ENCODE results near the gene DMPK. TPM values are rescaled to one million over a fixed set of nuclear protein-coding genes. Genes with fewer than 3 reads are reported as not detected.

Gene DMPK
- total and polyA plus RNA-seq, 9 of the 15 experiments (the other 6 are each of a cell fraction or from before 2014, with no cell fraction given), result 0.24 to 31.3 (median 7.3) TPM

- TF ChIP-seq PURB (CRISPR knock-in tag; IDR thresholded peaks at IDR 0.05; ENCODE audit: low read depth), result no peak
- TF ChIP-seq CHD4 (IDR thresholded peaks at IDR 0.05; ENCODE audit: insufficient read depth, insufficient replicate concordance, low read depth, low read length, poor library complexity, severe bottlenecking), result peak; percentile 40
- TF ChIP-seq ZNF134 (CRISPR knock-in tag; conservative IDR thresholded peaks at IDR 0.05), result no peak
- TF ChIP-seq MTF1 (CRISPR knock-in tag; IDR thresholded peaks at IDR 0.05; ENCODE audit: borderline replicate concordance), result no peak
- no peak for TF ChIP-seq CXXC5 (CRISPR knock-in tag; IDR thresholded peaks at IDR 0.05)
- no peak for TF ChIP-seq ZNF12 (CRISPR knock-in tag; IDR thresholded peaks at IDR 0.05)
- no peak for TF ChIP-seq MXD1 (CRISPR knock-in tag; IDR thresholded peaks at IDR 0.05; ENCODE audit: borderline replicate concordance, poor library complexity, severe bottlenecking)
- TF ChIP-seq ZC3H8 (IDR thresholded peaks at IDR 0.05), result no peak
- no peak for TF ChIP-seq ZNF165 (CRISPR knock-in tag; IDR thresholded peaks at IDR 0.05; ENCODE audit: borderline replicate concordance)
- no peak for TF ChIP-seq ZNF133 (CRISPR knock-in tag; IDR thresholded peaks at IDR 0.05)
- TF ChIP-seq TCFL5 (CRISPR knock-in tag; conservative IDR thresholded peaks at IDR 0.05), result no peak
- TF ChIP-seq SMARCA5 (IDR thresholded peaks at IDR 0.05), result peak; percentile 94
- TF ChIP-seq RBM17 (IDR thresholded peaks at IDR 0.05; ENCODE audit: borderline replicate concordance, low read depth, low read length), result no peak
- no peak for TF ChIP-seq WHSC1 (IDR thresholded peaks at IDR 0.05; ENCODE audit: low read length)
- no peak for TF ChIP-seq ZNF253 (CRISPR knock-in tag; conservative IDR thresholded peaks at IDR 0.05)
- TF ChIP-seq ZBTB8A (IDR thresholded peaks at IDR 0.05; ENCODE audit: partially characterized antibody), result no peak
- no peak for TF ChIP-seq XRCC5 (IDR thresholded peaks at IDR 0.05; ENCODE audit: low read depth, low read length)
- no peak for TF ChIP-seq CREBBP (IDR thresholded peaks at IDR 0.05; ENCODE audit: low read depth, low read length)
- peak in 1 of 2 experiments; percentile 89; a peak in 2 of 3 replicates for TF ChIP-seq CBX3 (IDR thresholded peaks at IDR 0.05; ENCODE audit: borderline replicate concordance in 1 of 2, low read length in 2 of 2)
- TF ChIP-seq GMEB1 (CRISPR knock-in tag; IDR thresholded peaks at IDR 0.05), result no peak
- TF ChIP-seq CBFA2T2 (conservative IDR thresholded peaks at IDR 0.05), result no peak
- no peak for TF ChIP-seq MAX (CRISPR knock-in tag; IDR thresholded peaks at IDR 0.05)
- no peak for TF ChIP-seq SRF (CRISPR knock-in tag; IDR thresholded peaks at IDR 0.05)
- TF ChIP-seq SIRT6 (IDR thresholded peaks at IDR 0.05; ENCODE audit: low read depth, low read length), result no peak
- no peak for TF ChIP-seq ELF1 (tag; IDR thresholded peaks at IDR 0.05)
- TF ChIP-seq ZNF76 (CRISPR knock-in tag; IDR thresholded peaks at IDR 0.05; ENCODE audit: borderline replicate concordance), result no peak
- no peak for TF ChIP-seq POLR3G (IDR thresholded peaks at IDR 0.05; ENCODE audit: extremely low read depth, insufficient read length, insufficient replicate concordance)
- no peak for TF ChIP-seq JUN (IDR thresholded peaks at IDR 0.05; ENCODE audit: borderline replicate concordance, low read depth, low read length)
- TF ChIP-seq JUN (CRISPR knock-in tag; IDR thresholded peaks at IDR 0.05; ENCODE audit: borderline replicate concordance), result no peak
Measured at GRCh38 chr19:45805719-45806118, 23.4 kb upstream of the DMPK start (continued).

Measured in K562 (cell line).